ENCODE measurements around the gene ZNF136. TPM values are rescaled to one million over a fixed set of nuclear protein-coding genes. Genes with fewer than 3 reads are reported as not detected.

ZNF136 gene
- total RNA-seq, 1 donor from 2014 or later: 5.6 TPM

GRCh38 chr19:12232961-12233360, 70.1 kb downstream of the ZNF136 start:
- Histone ChIP-seq H3K36me3 (peaks cover 45% of the 10 kb centered on the region), H3K27me3 (ENCODE audit: low read depth) (no peaks in the 10 kb centered on the region), H3K4me1 (peaks cover 36% of the 10 kb centered on the region), H3K9me3 (replicated peaks) (no peaks in the 10 kb centered on the region), H3K4me3 (no peak overlapping the region), H3K27ac (replicated peaks) (no peak overlapping the region)
- no peak for TF ChIP-seq CTCF (IDR thresholded peaks at IDR 0.05; ENCODE audit: borderline replicate concordance)
- DNase-seq: no peak
- intact Hi-C loops (cut with micrococcal nuclease): no loop called here

- peaks cover 14% of the 10 kb centered on the region for H3K4me1 ChIP-seq
- DNase-seq: no peak
- no peak overlapping the region for H3K4me3 ChIP-seq
- no peaks in the 10 kb centered on the region for H3K27me3 ChIP-seq (ENCODE audit: low read depth)
- intact Hi-C loops (cut with micrococcal nuclease): no loop called here
- H3K9me3 ChIP-seq (replicated peaks): no peaks in the 10 kb centered on the region
- TF ChIP-seq CTCF (IDR thresholded peaks at IDR 0.05; ENCODE audit: borderline replicate concordance): no peak
- H3K27ac ChIP-seq (replicated peaks): no peak overlapping the region
- peaks cover 56% of the 10 kb centered on the region for H3K36me3 ChIP-seq
These were observed 74.4 kb downstream of the ZNF136 start for GRCh38 chr19:12237143-12237839.

Other genes with a start within 250 kb of the ZNF136 start
- gene ZNF700, start 238.0 kb upstream of the ZNF136 start, total RNA-seq: 3.3 TPM
- gene ZNF763, start 198.1 kb upstream of the ZNF136 start, total RNA-seq: 3.1 TPM
- 3.4 TPM for gene ZNF433, start 127.4 kb upstream of the ZNF136 start, total RNA-seq
- 0.16 TPM for gene ZNF878, start 110.1 kb upstream of the ZNF136 start, total RNA-seq
- 16.4 TPM for gene ZNF844, start 98.4 kb upstream of the ZNF136 start, total RNA-seq
- gene ZNF20, start 22.7 kb upstream of the ZNF136 start, total RNA-seq: 2.2 TPM
- gene ZNF625, start 6.4 kb upstream of the ZNF136 start, total RNA-seq: 4.0 TPM
- 7.8 TPM for gene ZNF44, start 131.8 kb downstream of the ZNF136 start, total RNA-seq
- 4.5 TPM for gene ZNF563, start 170.5 kb downstream of the ZNF136 start, total RNA-seq
- 3.4 TPM for gene ZNF442, start 202.6 kb downstream of the ZNF136 start, total RNA-seq
- gene ZNF799, start 238.2 kb downstream of the ZNF136 start, total RNA-seq: 2.0 TPM